Heart left ventricle (tissue), 13 donors: ENCODE measurements around the gene HSPB3.

Experiments
- POLR2A ChIP-seq, 2 donors: fragments of 450-650 bp; IDR thresholded peaks; one replicate each; pipeline ENCODE4 v1.6.1; 2017; ENCODE audit warnings: antibody characterized with exemption in 2 of 2, mild to moderate bottlenecking in 2 of 2, moderate library complexity in 2 of 2
- TF ChIP-seq, protein P1 (sequence below), 12 donors: fragments of 200-600 bp; sonication (generic) in 4 of 12; IDR thresholded peaks; one replicate each; pipeline versions ENCODE4 v1.5.0 to v1.8.0; 2018 to 2022; ENCODE audit warnings: antibody characterized with exemption in 12 of 12, mild to moderate bottlenecking in 5 of 12
- donor health status: ischemic (EF 13 %, LVEDD 7.1; RV severe dilation, severe dysfunction).
- donor health status: DM: no; HTN: yes; CAD: no.
- donor health status: DM: no; HTN: no; CAD: no.
- donor health status: ischemic (EF 25% LVEDD 6.9; RV normal size, moderate dysfunction).
- donor health status: ischemic (EF 25% LVEDD 5.7; RV mildly dilated, moderate dysfunction).
- donor health status: ischemic (EF 35%, LVEDD 5.7; RV mildly dilated, moderate dysfunction).
- donor health status: nonischemic (EF 11% LVEDD 7.7; RV severe dilation, severe dysfunction).
- donor health status: DM: yes; HTN: yes; CAD: no.
- donor health status: PGD.
- donor health status: ischemic (EF 29% LVEDD 5.4; RV normal size, mild dysfunction).
- donor health status: nonischemic (EF 23%, LVEDD 6.1; RV moderate dilation, normal function).

- no peak for TF ChIP-seq POLR2A (IDR thresholded peaks at IDR 0.05)
- TF ChIP-seq, protein P1, sequence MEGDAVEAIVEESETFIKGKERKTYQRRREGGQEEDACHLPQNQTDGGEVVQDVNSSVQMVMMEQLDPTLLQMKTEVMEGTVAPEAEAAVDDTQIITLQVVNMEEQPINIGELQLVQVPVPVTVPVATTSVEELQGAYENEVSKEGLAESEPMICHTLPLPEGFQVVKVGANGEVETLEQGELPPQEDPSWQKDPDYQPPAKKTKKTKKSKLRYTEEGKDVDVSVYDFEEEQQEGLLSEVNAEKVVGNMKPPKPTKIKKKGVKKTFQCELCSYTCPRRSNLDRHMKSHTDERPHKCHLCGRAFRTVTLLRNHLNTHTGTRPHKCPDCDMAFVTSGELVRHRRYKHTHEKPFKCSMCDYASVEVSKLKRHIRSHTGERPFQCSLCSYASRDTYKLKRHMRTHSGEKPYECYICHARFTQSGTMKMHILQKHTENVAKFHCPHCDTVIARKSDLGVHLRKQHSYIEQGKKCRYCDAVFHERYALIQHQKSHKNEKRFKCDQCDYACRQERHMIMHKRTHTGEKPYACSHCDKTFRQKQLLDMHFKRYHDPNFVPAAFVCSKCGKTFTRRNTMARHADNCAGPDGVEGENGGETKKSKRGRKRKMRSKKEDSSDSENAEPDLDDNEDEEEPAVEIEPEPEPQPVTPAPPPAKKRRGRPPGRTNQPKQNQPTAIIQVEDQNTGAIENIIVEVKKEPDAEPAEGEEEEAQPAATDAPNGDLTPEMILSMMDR (IDR thresholded peaks at IDR 0.05): no peak
Measured at GRCh38 chr5:54480296-54480695, 24.8 kb downstream of the HSPB3 start.
